IMR-90 (cell line): ENCODE results near the gene PTPRCAP. TPM values are rescaled to one million over a fixed set of nuclear protein-coding genes. Genes with fewer than 3 reads are reported as not detected.

ENCODE experiments used
- ATAC-seq: fragments of 200-7000 bp; cut with Tn5 transposase; 2 replicates; pipeline ENCODE4 v1.9.1; 2020; ENCODE audit warnings: low read depth, mild to moderate bottlenecking, moderate library complexity
- BruUV-seq: library from RNA; stranded (reverse); fragments of 400-500 nt; replicated peaks from 2 replicates; lab custom pipeline; 2021; lab: Mats Ljungman, UMichigan
- CTCF ChIA-PET: fragments of 300-600 bp; formaldehyde crosslinking; extraction: SDS; loops from one replicate; lab custom pipeline; 2021; ENCODE audit warnings: antibody characterized with exemption; lab: Yijun Ruan, JAX
- POLR2A ChIA-PET: fragments of 300-600 bp; sonication (Branson Sonifier 250); formaldehyde crosslinking; loops from one replicate; lab custom pipeline; 2022; ENCODE audit warnings: antibody characterized with exemption; ENCODE audit not compliant: unreplicated experiment; lab: Charles Lee
- DNase-seq: peaks from one replicate; pipeline ENCODE4 v3.0.0; 2013
- H2AFZ ChIP-seq: replicated peaks from 2 replicates; pipeline ENCODE3; 2013; ENCODE audit warnings: low read length, mild to moderate bottlenecking; ENCODE audit not compliant: poor library complexity
- H2AK5ac ChIP-seq: 2 replicates; pipeline ENCODE4 v1.6.1; 2013; ENCODE audit warnings: low read depth, low read length, inconsistent platforms
- H2AK9ac ChIP-seq: replicated peaks from 2 replicates; pipeline ENCODE3; 2013; ENCODE audit warnings: mild to moderate bottlenecking, low read depth, low read length, moderate library complexity; ENCODE audit not compliant: poor library complexity
- H2BK120ac ChIP-seq: 2 replicates; pipeline ENCODE4 v1.6.1; 2013; ENCODE audit warnings: low read depth, low read length, inconsistent platforms
- H2BK15ac ChIP-seq: 3 replicates; pipeline ENCODE4 v1.6.1; 2013; ENCODE audit warnings: low read depth, low read length, inconsistent platforms
- H2BK20ac ChIP-seq: 2 replicates; pipeline ENCODE4 v1.6.1; 2013; ENCODE audit warnings: low read depth, mild to moderate bottlenecking, inconsistent platforms, low read length, moderate library complexity
- H2BK5ac ChIP-seq: 2 replicates; pipeline ENCODE4 v1.6.1; 2013; ENCODE audit warnings: mild to moderate bottlenecking, low read depth, low read length, inconsistent platforms; ENCODE audit not compliant: poor library complexity, severe bottlenecking
- H3K14ac ChIP-seq: replicated peaks from 2 replicates; pipeline ENCODE4 v1.6.1; 2013; ENCODE audit warnings: low read depth, low read length, inconsistent platforms
- H3K18ac ChIP-seq: 2 replicates; pipeline ENCODE4 v1.6.1; 2013; ENCODE audit warnings: low read depth, low read length, control low read depth
- H3K23ac ChIP-seq: 2 replicates; pipeline ENCODE4 v1.6.1; 2013; ENCODE audit warnings: low read depth, low read length, inconsistent platforms
- H3K27ac ChIP-seq: 2 replicates; pipeline ENCODE4 v1.5.1; 2013; ENCODE audit warnings: mild to moderate bottlenecking, control low read depth, low read length; ENCODE audit not compliant: insufficient read depth
- H3K27me3 ChIP-seq: 2 replicates; pipeline ENCODE4 v1.6.1; 2013; ENCODE audit warnings: low read length; ENCODE audit not compliant: control insufficient read depth, insufficient read depth
- H3K36me3 ChIP-seq: 2 replicates; pipeline ENCODE4 v1.6.1; 2013; ENCODE audit warnings: low read length, mixed read lengths; ENCODE audit not compliant: control insufficient read depth, insufficient read depth
- H3K4ac ChIP-seq: 2 replicates; pipeline ENCODE4 v1.6.1; 2013; ENCODE audit warnings: low read depth, low read length, inconsistent platforms
- H3K4me1 ChIP-seq: 2 replicates; pipeline ENCODE4 v1.6.1; 2013; ENCODE audit warnings: low read length, mixed read lengths; ENCODE audit not compliant: control insufficient read depth, insufficient read depth
- H3K4me2 ChIP-seq: 2 replicates; pipeline ENCODE4 v1.6.1; 2013; ENCODE audit warnings: low read depth, mild to moderate bottlenecking, control low read depth, low read length, moderate library complexity
- H3K4me3 ChIP-seq: 2 replicates; pipeline ENCODE4 v1.5.1; 2013; ENCODE audit warnings: low read depth, mild to moderate bottlenecking, control low read depth, low read length, moderate library complexity; ENCODE audit not compliant: insufficient read depth
- H3K56ac ChIP-seq: 2 replicates; pipeline ENCODE4 v1.6.1; 2013; ENCODE audit warnings: low read length, inconsistent platforms; ENCODE audit not compliant: insufficient read depth; ENCODE audit errors: extremely low read depth
- H3K79me1 ChIP-seq, 2 experiments: 2 replicates each; pipeline ENCODE4 v1.6.1; 2013; ENCODE audit warnings: low read length in 2 of 2, inconsistent platforms in 1 of 2, low read depth in 1 of 2
- H3K9ac ChIP-seq: 2 replicates; pipeline ENCODE4 v1.6.1; 2013; ENCODE audit warnings: low read depth, low read length, control low read depth
- H3K9me1 ChIP-seq: 2 replicates; pipeline ENCODE4 v1.6.1; 2013; ENCODE audit warnings: low read length, inconsistent platforms; ENCODE audit not compliant: insufficient read depth
- H3K9me3 ChIP-seq: 2 replicates; pipeline ENCODE4 v1.6.1; 2013; ENCODE audit warnings: low read length; ENCODE audit not compliant: control insufficient read depth, insufficient read depth
- H4K20me1 ChIP-seq: 2 replicates; pipeline ENCODE4 v1.6.1; 2013; ENCODE audit warnings: low read length, inconsistent platforms; ENCODE audit not compliant: insufficient read depth
- H4K5ac ChIP-seq: 2 replicates; pipeline ENCODE4 v1.6.1; 2013; ENCODE audit warnings: mild to moderate bottlenecking, low read depth, low read length, control low read depth
- H4K8ac ChIP-seq, 2 experiments: 2 replicates each; pipeline ENCODE4 v1.6.1; 2013; ENCODE audit warnings: low read depth in 2 of 2, low read length in 2 of 2, control low read depth in 1 of 2, inconsistent platforms in 1 of 2
- H4K91ac ChIP-seq: 2 replicates; pipeline ENCODE4 v1.6.1; 2013; ENCODE audit warnings: low read depth, low read length, inconsistent platforms; ENCODE audit not compliant: insufficient read depth
- BHLHE40 ChIP-seq: fragments of 150-350 bp; IDR thresholded peaks from 2 replicates; pipeline ENCODE4 v1.6.1; 2016; ENCODE audit warnings: mild to moderate bottlenecking, low read depth, low read length
- CEBPB ChIP-seq: IDR thresholded peaks from 2 replicates; pipeline ENCODE4 v1.6.1; 2012; ENCODE audit warnings: low read depth, low read length, improper control_type of control experiment
- CHD1 ChIP-seq: IDR thresholded peaks from 2 replicates; pipeline ENCODE4 v1.6.1; 2012; ENCODE audit warnings: low read depth, low read length, improper control_type of control experiment
- ELK1 ChIP-seq: fragments of 150-350 bp; IDR thresholded peaks from 2 replicates; pipeline ENCODE4 v1.6.1; 2016; ENCODE audit warnings: low read depth, mild to moderate bottlenecking, low read length, moderate library complexity, borderline replicate concordance
- FOS ChIP-seq: fragments of 150-350 bp; IDR thresholded peaks from 2 replicates; pipeline ENCODE4 v1.6.1; 2016; ENCODE audit warnings: low read depth, low read length
- MAFK ChIP-seq: IDR thresholded peaks from 2 replicates; pipeline ENCODE4 v1.6.1; 2012; ENCODE audit warnings: low read depth, low read length, improper control_type of control experiment
- MAZ ChIP-seq: IDR thresholded peaks from 2 replicates; pipeline ENCODE4 v1.6.1; 2012; ENCODE audit warnings: low read depth, mild to moderate bottlenecking, low read length, improper control_type of control experiment, moderate library complexity, borderline replicate concordance
- RCOR1 ChIP-seq: IDR thresholded peaks from 2 replicates; pipeline ENCODE4 v1.6.1; 2012; ENCODE audit warnings: mild to moderate bottlenecking, low read length, improper control_type of control experiment; ENCODE audit not compliant: insufficient replicate concordance
- SMC3 ChIP-seq: fragments of 150-350 bp; IDR thresholded peaks from 2 replicates; pipeline ENCODE4 v1.6.1; 2016; ENCODE audit warnings: low read depth, mild to moderate bottlenecking, antibody characterized with exemption, low read length, moderate library complexity
- WGBS, 2 experiments: methylation state at CpG; one replicate each; pipeline versions ENCODE4 v1.1.5 to v1.1.7; 2013; ENCODE audit warnings: missing lambda C conversion rate in 2 of 2; ENCODE audit not compliant: insufficient read length in 1 of 2; ENCODE audit errors: extremely low coverage in 2 of 2; 5-methylcytosine and 5-hydroxymethylcytosine counted together
- dilution Hi-C: fragments of 300-500 bp; cut with HindIII; formaldehyde crosslinking; loops from one replicate; pipeline ENCODE4 v1.14.3; 2018; ENCODE audit warnings: low sequenced_read_pairs; ENCODE audit not compliant: unreplicated experiment
- in situ Hi-C: fragments of 300-500 bp; cut with MboI; formaldehyde crosslinking; loops from 3 replicates; pipeline ENCODE4 v1.14.3; 2019; ENCODE audit warnings: low sequenced_read_pairs, inconsistent platforms, mixed read lengths
- intact Hi-C: fragments of 100-400 bp; cut with micrococcal nuclease; formaldehyde crosslinking; loops from 2 replicates; pipeline ENCODE4 v1.10.0; 2022
- polyA plus RNA-seq, 3 experiments: library from polyadenylated mRNA; depleted of rRNA; stranded (reverse); fragments of >200 nt; gene quantifications; 2 replicates each; pipeline ENCODE4 v1.2.3, GENCODE V29; 2012; ENCODE audit warnings: low replicate concordance in 1 of 3
- total RNA-seq: library from RNA; depleted of rRNA; stranded (reverse); fragments of >200 nt; gene quantifications from 2 replicates; pipeline ENCODE4 v1.2.3, GENCODE V29; 2012
- TF ChIP-seq, protein P1 (sequence below): conservative IDR thresholded peaks from 2 replicates; pipeline ENCODE4 v1.5.1; 2012; ENCODE audit warnings: mild to moderate bottlenecking, low read depth, low read length, improper control_type of control experiment
- TF ChIP-seq, protein P2 (sequence below): fragments of 150-350 bp; IDR thresholded peaks from 2 replicates; pipeline ENCODE4 v1.6.1; 2017; ENCODE audit warnings: mild to moderate bottlenecking, antibody characterized with exemption, low read length, low read depth

Gene PTPRCAP
- total and polyA plus RNA-seq, 2 of the 4 experiments (the other 2 are of a cell fraction) = 0.24 TPM; not detected in 1

DNA sequence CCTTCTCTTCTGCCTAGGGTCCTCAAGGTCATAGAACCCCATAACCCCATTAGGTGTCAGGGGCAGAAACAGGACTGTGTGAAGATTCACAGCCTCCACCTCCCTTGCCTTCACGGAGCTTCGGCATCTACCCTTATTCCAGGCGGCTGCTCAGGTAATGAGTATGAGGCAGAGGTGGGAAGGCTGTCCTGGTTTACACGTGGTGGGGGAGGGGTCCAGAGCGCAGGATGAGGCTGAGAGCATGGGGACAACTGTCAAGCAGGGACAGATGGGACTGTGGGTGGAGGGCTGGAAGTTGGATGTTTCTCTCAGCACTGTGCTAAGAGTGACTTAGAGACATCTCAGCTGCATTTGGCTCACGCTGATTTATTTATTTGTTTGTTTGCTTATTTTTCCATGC lies 50.0 kb downstream of the PTPRCAP start:
- Histone ChIP-seq H3K4me2 (no peak overlapping the region), H3K4me3 (no peak overlapping the region), H4K20me1 (no peaks in the 10 kb centered on the region), H2BK20ac (no peak overlapping the region), H3K9me3 (no peaks in the 10 kb centered on the region), H2AK5ac (no peak overlapping the region), H3K14ac (no peak overlapping the region), H3K79me1 (peaks cover 10 to 26% of the 10 kb centered on the region in 2 experiments; a peak in 3 of 4 replicates), H3K27ac (no peak overlapping the region), H2AK9ac (no peak overlapping the region), H4K8ac (no peak overlapping the region), H3K56ac (no peak overlapping the region), H3K9me1 (no peaks in the 10 kb centered on the region; the same call in 1 of the 2 replicates), H2BK120ac (no peak overlapping the region), H3K9ac (no peak overlapping the region), H3K36me3 (no peaks in the 10 kb centered on the region), H4K91ac (no peak overlapping the region), H2BK5ac (no peak overlapping the region), H3K4me1 (peaks cover 9% of the 10 kb centered on the region), H3K27me3 (no peaks in the 10 kb centered on the region; the same call in 1 of the 2 replicates), H2AFZ (no peak overlapping the region), H4K5ac (no peak overlapping the region), H3K23ac (no peak overlapping the region), H2BK15ac (no peak overlapping the region), H3K4ac (no peak overlapping the region), H3K18ac (no peak overlapping the region)
- dilution Hi-C loops (no loop called here), in situ Hi-C loops (no loop called here), intact Hi-C loops (no loop called here)
- CTCF ChIA-PET = interaction anchor here (0.9 kb wide), 1 partner anchor 36 kb away, joined by 3 read pairs; no protein-coding TSS in a partner anchor
- BruUV-seq = no TSS peak
- 26% methylated on average over 2 of the region's 6 CpGs; no CpG with 5 or more reads in 1 of the 2 experiments for WGBS, 2 experiments
- TF ChIP-seq SMC3 = no peak
- TF ChIP-seq FOS = no peak
- no peak for TF ChIP-seq MAFK
- TF ChIP-seq, protein P1, sequence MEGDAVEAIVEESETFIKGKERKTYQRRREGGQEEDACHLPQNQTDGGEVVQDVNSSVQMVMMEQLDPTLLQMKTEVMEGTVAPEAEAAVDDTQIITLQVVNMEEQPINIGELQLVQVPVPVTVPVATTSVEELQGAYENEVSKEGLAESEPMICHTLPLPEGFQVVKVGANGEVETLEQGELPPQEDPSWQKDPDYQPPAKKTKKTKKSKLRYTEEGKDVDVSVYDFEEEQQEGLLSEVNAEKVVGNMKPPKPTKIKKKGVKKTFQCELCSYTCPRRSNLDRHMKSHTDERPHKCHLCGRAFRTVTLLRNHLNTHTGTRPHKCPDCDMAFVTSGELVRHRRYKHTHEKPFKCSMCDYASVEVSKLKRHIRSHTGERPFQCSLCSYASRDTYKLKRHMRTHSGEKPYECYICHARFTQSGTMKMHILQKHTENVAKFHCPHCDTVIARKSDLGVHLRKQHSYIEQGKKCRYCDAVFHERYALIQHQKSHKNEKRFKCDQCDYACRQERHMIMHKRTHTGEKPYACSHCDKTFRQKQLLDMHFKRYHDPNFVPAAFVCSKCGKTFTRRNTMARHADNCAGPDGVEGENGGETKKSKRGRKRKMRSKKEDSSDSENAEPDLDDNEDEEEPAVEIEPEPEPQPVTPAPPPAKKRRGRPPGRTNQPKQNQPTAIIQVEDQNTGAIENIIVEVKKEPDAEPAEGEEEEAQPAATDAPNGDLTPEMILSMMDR = no peak
- TF ChIP-seq BHLHE40 = no peak
- TF ChIP-seq RCOR1 = no peak
- TF ChIP-seq ELK1 = no peak
- TF ChIP-seq CHD1 = no peak
- TF ChIP-seq MAZ = no peak
- TF ChIP-seq, protein P2, sequence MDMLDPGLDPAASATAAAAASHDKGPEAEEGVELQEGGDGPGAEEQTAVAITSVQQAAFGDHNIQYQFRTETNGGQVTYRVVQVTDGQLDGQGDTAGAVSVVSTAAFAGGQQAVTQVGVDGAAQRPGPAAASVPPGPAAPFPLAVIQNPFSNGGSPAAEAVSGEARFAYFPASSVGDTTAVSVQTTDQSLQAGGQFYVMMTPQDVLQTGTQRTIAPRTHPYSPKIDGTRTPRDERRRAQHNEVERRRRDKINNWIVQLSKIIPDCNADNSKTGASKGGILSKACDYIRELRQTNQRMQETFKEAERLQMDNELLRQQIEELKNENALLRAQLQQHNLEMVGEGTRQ = no peak
- no peak for TF ChIP-seq CEBPB
- DNase-seq = no peak
- POLR2A ChIA-PET = no interaction called here
- no peak for ATAC-seq
